WTC11 (cell line): Measurements from ENCODE around the gene LRMDA. TPM values are rescaled to one million over a fixed set of nuclear protein-coding genes. Genes with fewer than 3 reads are reported as not detected.

Source experiments
- ATAC-seq: fragments of 200-7000 bp; cut with Tn5 transposase; 2 replicates; pipeline ENCODE4 v1.10.0; 2021; ENCODE audit warnings: mild to moderate bottlenecking, moderate library complexity
- CTCF ChIA-PET: fragments of 300-600 bp; sonication (Branson Sonifier 250); formaldehyde crosslinking; loops from one replicate; lab custom pipeline; 2021; ENCODE audit warnings: antibody characterized with exemption; lab: Charles Lee
- POLR2A ChIA-PET: fragments of 350-600 bp; sonication (Branson Sonifier 250); formaldehyde crosslinking; loops from one replicate; lab custom pipeline; 2021; ENCODE audit warnings: antibody characterized with exemption; lab: Charles Lee
- DNase-seq: peaks from one replicate; pipeline ENCODE4 v3.0.0; 2021; ENCODE audit warnings: low spot score
- H3K27ac Mint-ChIP-seq: 2 replicates; pipeline ENCODE4 v1.8.0; 2021; ENCODE audit warnings: mixed read lengths
- H3K27me3 Mint-ChIP-seq: 2 replicates; pipeline ENCODE4 v1.8.0; 2021; ENCODE audit warnings: low read depth, mild to moderate bottlenecking, moderate library complexity, mixed read lengths
- H3K36me3 Mint-ChIP-seq: 2 replicates; pipeline ENCODE4 v1.8.0; 2021; ENCODE audit warnings: mixed read lengths
- H3K4me1 Mint-ChIP-seq: 2 replicates; pipeline ENCODE4 v1.8.0; 2022; ENCODE audit warnings: mixed read lengths
- H3K4me3 Mint-ChIP-seq: 2 replicates; pipeline ENCODE4 v1.8.0; 2021; ENCODE audit warnings: mild to moderate bottlenecking, moderate library complexity, mixed read lengths
- H3K9me3 Mint-ChIP-seq: 2 replicates; pipeline ENCODE4 v1.8.0; 2021; ENCODE audit warnings: mixed read lengths
- ATF1 ChIP-seq: sonication (generic); formaldehyde crosslinking; IDR thresholded peaks from 2 replicates; pipeline ENCODE4 v1.8.1; 2023; ENCODE audit warnings: mild to moderate bottlenecking, moderate library complexity, missing genetic modification reagents
- CREB1 ChIP-seq: sonication (generic); formaldehyde crosslinking; IDR thresholded peaks from 2 replicates; pipeline ENCODE4 v1.8.0; 2023; ENCODE audit warnings: mild to moderate bottlenecking, missing genetic modification reagents
- CREM ChIP-seq: sonication (generic); formaldehyde crosslinking; IDR thresholded peaks from 2 replicates; pipeline ENCODE4 v1.8.1; 2022; ENCODE audit warnings: mild to moderate bottlenecking, missing genetic modification reagents, moderate library complexity
- FOXK1 ChIP-seq: sonication (generic); formaldehyde crosslinking; IDR thresholded peaks from 2 replicates; pipeline ENCODE4 v1.8.0; 2022; ENCODE audit warnings: mild to moderate bottlenecking, moderate library complexity, missing genetic modification reagents
- GABPB1 ChIP-seq: sonication (generic); formaldehyde crosslinking; IDR thresholded peaks from 2 replicates; pipeline ENCODE4 v1.8.1; 2023; ENCODE audit warnings: mild to moderate bottlenecking, missing genetic modification reagents
- GTF2I ChIP-seq: fragments of 250-450 bp; sonication (Bioruptor Pico); conservative IDR thresholded peaks from 2 replicates; pipeline ENCODE4 v1.4.0; 2021; ENCODE audit warnings: mild to moderate bottlenecking
- KAT7 ChIP-seq: sonication (generic); formaldehyde crosslinking; IDR thresholded peaks from 2 replicates; pipeline ENCODE4 v1.8.1; 2023; ENCODE audit warnings: missing genetic modification reagents, mild to moderate bottlenecking, borderline replicate concordance
- OVOL2 ChIP-seq: fragments of 250-450 bp; sonication (Bioruptor Pico); IDR thresholded peaks from 2 replicates; pipeline ENCODE4 v1.9.0; 2021; ENCODE audit warnings: mild to moderate bottlenecking, borderline replicate concordance
- SMAD3 ChIP-seq: sonication (generic); formaldehyde crosslinking; IDR thresholded peaks from 2 replicates; pipeline ENCODE4 v1.8.0; 2022; ENCODE audit warnings: missing genetic modification reagents, mild to moderate bottlenecking, borderline replicate concordance
- SP1 ChIP-seq: sonication (generic); formaldehyde crosslinking; conservative IDR thresholded peaks from 2 replicates; pipeline ENCODE4 v1.8.1; 2022; ENCODE audit warnings: missing genetic modification reagents
- ZNF232 ChIP-seq: sonication (generic); formaldehyde crosslinking; IDR thresholded peaks from 2 replicates; pipeline ENCODE4 v1.8.0; 2022; ENCODE audit warnings: mild to moderate bottlenecking, missing genetic modification reagents
- ZNF423 ChIP-seq: fragments of 250-450 bp; sonication (Bioruptor Pico); IDR thresholded peaks from 2 replicates; pipeline ENCODE4 v2.1.2; 2022; ENCODE audit warnings: mild to moderate bottlenecking, moderate library complexity
- total RNA-seq: library from RNA; stranded (reverse); gene quantifications from 3 replicates; pipeline ENCODE4 v1.2.3, GENCODE V29; 2021
- TF ChIP-seq, protein P1 (sequence below): sonication (generic); formaldehyde crosslinking; IDR thresholded peaks from 2 replicates; pipeline ENCODE4 v1.8.0; 2022; ENCODE audit warnings: mild to moderate bottlenecking, missing genetic modification reagents
- TF ChIP-seq, protein P2 (sequence below): sonication (generic); formaldehyde crosslinking; conservative IDR thresholded peaks from 2 replicates; pipeline ENCODE4 v1.8.1; 2023; ENCODE audit warnings: mild to moderate bottlenecking, low read depth, missing genetic modification reagents, moderate library complexity
- TF ChIP-seq, protein P3 (sequence below): sonication (generic); formaldehyde crosslinking; IDR thresholded peaks from 2 replicates; pipeline ENCODE4 v1.8.0; 2022; ENCODE audit warnings: missing genetic modification reagents
- TF ChIP-seq, protein P4 (sequence below): fragments of 200-600 bp; IDR thresholded peaks from 2 replicates; pipeline ENCODE4 v1.8.0; 2022; ENCODE audit warnings: antibody characterized with exemption
- TF ChIP-seq, protein P5 (sequence below): sonication (generic); formaldehyde crosslinking; IDR thresholded peaks from 2 replicates; pipeline ENCODE4 v1.8.1; 2023; ENCODE audit warnings: mild to moderate bottlenecking, moderate library complexity, missing genetic modification reagents
- TF ChIP-seq, protein P6 (sequence below): fragments of 250-450 bp; sonication (Bioruptor Pico); IDR thresholded peaks from 2 replicates; pipeline ENCODE4 v1.9.0; 2021; ENCODE audit warnings: mild to moderate bottlenecking
- TF ChIP-seq, protein P7 (sequence below): sonication (generic); formaldehyde crosslinking; IDR thresholded peaks from 2 replicates; pipeline ENCODE4 v1.8.1; 2022; ENCODE audit warnings: mild to moderate bottlenecking, moderate library complexity, missing genetic modification reagents
- TF ChIP-seq, protein P8 (sequence below): sonication (generic); formaldehyde crosslinking; IDR thresholded peaks from 2 replicates; pipeline ENCODE4 v1.8.0; 2022; ENCODE audit warnings: mild to moderate bottlenecking, missing genetic modification reagents

The LRMDA gene
- total RNA-seq, 1 experiment from 2014 or later: 0.92 TPM

DNA sequence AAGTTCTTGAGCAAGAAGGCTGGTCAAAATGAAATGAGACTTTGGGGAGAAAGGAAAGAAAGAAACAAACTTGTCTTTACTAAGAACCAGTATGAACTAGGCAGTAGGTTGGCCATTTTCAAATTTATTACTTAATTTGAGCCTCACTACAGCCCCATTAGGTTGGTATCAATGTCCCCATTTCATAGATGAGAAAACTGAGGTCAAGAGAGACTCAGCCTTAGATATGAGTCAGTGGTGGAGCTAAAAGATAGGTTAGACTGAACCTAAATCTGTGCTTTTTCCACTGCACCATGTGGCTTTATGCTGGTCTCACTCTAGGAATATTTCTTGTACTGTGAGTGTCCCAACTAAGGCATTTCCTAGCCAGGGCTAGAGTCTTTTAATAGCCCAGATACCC is 38.7 kb upstream of the LRMDA start (continued):
- TF ChIP-seq ATF1 (CRISPR knock-in tag): no peak
- TF ChIP-seq, protein P1, sequence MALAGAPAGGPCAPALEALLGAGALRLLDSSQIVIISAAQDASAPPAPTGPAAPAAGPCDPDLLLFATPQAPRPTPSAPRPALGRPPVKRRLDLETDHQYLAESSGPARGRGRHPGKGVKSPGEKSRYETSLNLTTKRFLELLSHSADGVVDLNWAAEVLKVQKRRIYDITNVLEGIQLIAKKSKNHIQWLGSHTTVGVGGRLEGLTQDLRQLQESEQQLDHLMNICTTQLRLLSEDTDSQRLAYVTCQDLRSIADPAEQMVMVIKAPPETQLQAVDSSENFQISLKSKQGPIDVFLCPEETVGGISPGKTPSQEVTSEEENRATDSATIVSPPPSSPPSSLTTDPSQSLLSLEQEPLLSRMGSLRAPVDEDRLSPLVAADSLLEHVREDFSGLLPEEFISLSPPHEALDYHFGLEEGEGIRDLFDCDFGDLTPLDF (CRISPR knock-in tag): no peak
- TF ChIP-seq CREM (CRISPR knock-in tag): no peak
- TF ChIP-seq, protein P2, sequence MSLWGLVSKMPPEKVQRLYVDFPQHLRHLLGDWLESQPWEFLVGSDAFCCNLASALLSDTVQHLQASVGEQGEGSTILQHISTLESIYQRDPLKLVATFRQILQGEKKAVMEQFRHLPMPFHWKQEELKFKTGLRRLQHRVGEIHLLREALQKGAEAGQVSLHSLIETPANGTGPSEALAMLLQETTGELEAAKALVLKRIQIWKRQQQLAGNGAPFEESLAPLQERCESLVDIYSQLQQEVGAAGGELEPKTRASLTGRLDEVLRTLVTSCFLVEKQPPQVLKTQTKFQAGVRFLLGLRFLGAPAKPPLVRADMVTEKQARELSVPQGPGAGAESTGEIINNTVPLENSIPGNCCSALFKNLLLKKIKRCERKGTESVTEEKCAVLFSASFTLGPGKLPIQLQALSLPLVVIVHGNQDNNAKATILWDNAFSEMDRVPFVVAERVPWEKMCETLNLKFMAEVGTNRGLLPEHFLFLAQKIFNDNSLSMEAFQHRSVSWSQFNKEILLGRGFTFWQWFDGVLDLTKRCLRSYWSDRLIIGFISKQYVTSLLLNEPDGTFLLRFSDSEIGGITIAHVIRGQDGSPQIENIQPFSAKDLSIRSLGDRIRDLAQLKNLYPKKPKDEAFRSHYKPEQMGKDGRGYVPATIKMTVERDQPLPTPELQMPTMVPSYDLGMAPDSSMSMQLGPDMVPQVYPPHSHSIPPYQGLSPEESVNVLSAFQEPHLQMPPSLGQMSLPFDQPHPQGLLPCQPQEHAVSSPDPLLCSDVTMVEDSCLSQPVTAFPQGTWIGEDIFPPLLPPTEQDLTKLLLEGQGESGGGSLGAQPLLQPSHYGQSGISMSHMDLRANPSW (CRISPR knock-in tag): no peak
- TF ChIP-seq GTF2I (CRISPR knock-in tag): no peak
- TF ChIP-seq, protein P3, sequence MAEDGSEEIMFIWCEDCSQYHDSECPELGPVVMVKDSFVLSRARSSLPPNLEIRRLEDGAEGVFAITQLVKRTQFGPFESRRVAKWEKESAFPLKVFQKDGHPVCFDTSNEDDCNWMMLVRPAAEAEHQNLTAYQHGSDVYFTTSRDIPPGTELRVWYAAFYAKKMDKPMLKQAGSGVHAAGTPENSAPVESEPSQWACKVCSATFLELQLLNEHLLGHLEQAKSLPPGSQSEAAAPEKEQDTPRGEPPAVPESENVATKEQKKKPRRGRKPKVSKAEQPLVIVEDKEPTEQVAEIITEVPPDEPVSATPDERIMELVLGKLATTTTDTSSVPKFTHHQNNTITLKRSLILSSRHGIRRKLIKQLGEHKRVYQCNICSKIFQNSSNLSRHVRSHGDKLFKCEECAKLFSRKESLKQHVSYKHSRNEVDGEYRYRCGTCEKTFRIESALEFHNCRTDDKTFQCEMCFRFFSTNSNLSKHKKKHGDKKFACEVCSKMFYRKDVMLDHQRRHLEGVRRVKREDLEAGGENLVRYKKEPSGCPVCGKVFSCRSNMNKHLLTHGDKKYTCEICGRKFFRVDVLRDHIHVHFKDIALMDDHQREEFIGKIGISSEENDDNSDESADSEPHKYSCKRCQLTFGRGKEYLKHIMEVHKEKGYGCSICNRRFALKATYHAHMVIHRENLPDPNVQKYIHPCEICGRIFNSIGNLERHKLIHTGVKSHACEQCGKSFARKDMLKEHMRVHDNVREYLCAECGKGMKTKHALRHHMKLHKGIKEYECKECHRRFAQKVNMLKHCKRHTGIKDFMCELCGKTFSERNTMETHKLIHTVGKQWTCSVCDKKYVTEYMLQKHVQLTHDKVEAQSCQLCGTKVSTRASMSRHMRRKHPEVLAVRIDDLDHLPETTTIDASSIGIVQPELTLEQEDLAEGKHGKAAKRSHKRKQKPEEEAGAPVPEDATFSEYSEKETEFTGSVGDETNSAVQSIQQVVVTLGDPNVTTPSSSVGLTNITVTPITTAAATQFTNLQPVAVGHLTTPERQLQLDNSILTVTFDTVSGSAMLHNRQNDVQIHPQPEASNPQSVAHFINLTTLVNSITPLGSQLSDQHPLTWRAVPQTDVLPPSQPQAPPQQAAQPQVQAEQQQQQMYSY (CRISPR knock-in tag): no peak
- no peak for TF ChIP-seq ZNF232 (CRISPR knock-in tag)
- TF ChIP-seq, protein P4, sequence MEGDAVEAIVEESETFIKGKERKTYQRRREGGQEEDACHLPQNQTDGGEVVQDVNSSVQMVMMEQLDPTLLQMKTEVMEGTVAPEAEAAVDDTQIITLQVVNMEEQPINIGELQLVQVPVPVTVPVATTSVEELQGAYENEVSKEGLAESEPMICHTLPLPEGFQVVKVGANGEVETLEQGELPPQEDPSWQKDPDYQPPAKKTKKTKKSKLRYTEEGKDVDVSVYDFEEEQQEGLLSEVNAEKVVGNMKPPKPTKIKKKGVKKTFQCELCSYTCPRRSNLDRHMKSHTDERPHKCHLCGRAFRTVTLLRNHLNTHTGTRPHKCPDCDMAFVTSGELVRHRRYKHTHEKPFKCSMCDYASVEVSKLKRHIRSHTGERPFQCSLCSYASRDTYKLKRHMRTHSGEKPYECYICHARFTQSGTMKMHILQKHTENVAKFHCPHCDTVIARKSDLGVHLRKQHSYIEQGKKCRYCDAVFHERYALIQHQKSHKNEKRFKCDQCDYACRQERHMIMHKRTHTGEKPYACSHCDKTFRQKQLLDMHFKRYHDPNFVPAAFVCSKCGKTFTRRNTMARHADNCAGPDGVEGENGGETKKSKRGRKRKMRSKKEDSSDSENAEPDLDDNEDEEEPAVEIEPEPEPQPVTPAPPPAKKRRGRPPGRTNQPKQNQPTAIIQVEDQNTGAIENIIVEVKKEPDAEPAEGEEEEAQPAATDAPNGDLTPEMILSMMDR: no peak
- TF ChIP-seq, protein P5, sequence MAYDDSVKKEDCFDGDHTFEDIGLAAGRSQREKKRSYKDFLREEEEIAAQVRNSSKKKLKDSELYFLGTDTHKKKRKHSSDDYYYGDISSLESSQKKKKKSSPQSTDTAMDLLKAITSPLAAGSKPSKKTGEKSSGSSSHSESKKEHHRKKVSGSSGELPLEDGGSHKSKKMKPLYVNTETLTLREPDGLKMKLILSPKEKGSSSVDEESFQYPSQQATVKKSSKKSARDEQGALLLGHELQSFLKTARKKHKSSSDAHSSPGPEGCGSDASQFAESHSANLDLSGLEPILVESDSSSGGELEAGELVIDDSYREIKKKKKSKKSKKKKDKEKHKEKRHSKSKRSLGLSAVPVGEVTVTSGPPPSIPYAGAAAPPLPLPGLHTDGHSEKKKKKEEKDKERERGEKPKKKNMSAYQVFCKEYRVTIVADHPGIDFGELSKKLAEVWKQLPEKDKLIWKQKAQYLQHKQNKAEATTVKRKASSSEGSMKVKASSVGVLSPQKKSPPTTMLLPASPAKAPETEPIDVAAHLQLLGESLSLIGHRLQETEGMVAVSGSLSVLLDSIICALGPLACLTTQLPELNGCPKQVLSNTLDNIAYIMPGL (CRISPR knock-in tag): no peak
- TF ChIP-seq CREB1: no peak

DNA sequence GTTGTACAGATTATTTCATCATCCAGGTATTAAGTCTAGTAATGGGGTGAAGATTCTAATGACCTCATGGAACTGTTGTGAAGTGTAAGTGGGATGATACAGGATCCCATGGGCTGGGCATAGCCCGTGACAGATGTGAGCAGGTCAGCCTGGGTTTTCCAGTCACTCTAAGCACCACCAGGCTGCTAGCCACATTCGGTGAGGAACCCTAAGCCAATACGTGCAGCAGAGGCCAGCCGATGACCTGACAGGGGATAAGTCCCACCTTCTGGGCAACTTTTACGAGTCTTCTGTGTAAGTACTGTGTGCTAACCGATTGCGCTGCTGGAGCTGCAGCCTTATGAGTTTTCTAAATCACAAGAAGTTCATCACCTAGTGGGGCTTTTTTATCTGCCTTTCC is 37.2 kb upstream of the LRMDA start:
- no peaks in the 10 kb centered on the region for H3K9me3 Mint-ChIP-seq
- H3K4me3 Mint-ChIP-seq: peak overlapping the region; percentile 56; the same call in 1 of the 2 replicates
- peaks cover 91% of the 10 kb centered on the region for H3K27me3 Mint-ChIP-seq
- ChIA-PET CTCF (interaction anchor here (1.3 to 2.5 kb wide), 4 partner anchors 64 to 257 kb away, joined by 4 to 15 read pairs (median 6); partner anchors contain the start of gene COMTD1), POLR2A (no interaction called here)
- ATAC-seq (no peak), DNase-seq (no peak)
- H3K4me1 Mint-ChIP-seq: peaks cover 21% of the 10 kb centered on the region
- no peak overlapping the region for H3K27ac Mint-ChIP-seq
- no peaks in the 10 kb centered on the region for H3K36me3 Mint-ChIP-seq
- TF ChIP-seq, protein P6, sequence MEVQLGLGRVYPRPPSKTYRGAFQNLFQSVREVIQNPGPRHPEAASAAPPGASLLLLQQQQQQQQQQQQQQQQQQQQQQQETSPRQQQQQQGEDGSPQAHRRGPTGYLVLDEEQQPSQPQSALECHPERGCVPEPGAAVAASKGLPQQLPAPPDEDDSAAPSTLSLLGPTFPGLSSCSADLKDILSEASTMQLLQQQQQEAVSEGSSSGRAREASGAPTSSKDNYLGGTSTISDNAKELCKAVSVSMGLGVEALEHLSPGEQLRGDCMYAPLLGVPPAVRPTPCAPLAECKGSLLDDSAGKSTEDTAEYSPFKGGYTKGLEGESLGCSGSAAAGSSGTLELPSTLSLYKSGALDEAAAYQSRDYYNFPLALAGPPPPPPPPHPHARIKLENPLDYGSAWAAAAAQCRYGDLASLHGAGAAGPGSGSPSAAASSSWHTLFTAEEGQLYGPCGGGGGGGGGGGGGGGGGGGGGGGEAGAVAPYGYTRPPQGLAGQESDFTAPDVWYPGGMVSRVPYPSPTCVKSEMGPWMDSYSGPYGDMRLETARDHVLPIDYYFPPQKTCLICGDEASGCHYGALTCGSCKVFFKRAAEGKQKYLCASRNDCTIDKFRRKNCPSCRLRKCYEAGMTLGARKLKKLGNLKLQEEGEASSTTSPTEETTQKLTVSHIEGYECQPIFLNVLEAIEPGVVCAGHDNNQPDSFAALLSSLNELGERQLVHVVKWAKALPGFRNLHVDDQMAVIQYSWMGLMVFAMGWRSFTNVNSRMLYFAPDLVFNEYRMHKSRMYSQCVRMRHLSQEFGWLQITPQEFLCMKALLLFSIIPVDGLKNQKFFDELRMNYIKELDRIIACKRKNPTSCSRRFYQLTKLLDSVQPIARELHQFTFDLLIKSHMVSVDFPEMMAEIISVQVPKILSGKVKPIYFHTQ: no peak
- TF ChIP-seq ZNF423 (no peak), FOXK1 (CRISPR knock-in tag) (no peak), GABPB1 (no peak), OVOL2 (CRISPR knock-in tag) (no peak), KAT7 (CRISPR knock-in tag) (no peak), SP1 (CRISPR knock-in tag) (no peak), SMAD3 (CRISPR knock-in tag) (no peak)
- TF ChIP-seq, protein P7, sequence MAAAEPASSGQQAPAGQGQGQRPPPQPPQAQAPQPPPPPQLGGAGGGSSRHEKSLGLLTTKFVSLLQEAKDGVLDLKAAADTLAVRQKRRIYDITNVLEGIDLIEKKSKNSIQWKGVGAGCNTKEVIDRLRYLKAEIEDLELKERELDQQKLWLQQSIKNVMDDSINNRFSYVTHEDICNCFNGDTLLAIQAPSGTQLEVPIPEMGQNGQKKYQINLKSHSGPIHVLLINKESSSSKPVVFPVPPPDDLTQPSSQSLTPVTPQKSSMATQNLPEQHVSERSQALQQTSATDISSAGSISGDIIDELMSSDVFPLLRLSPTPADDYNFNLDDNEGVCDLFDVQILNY: no peak
- TF ChIP-seq, protein P8, sequence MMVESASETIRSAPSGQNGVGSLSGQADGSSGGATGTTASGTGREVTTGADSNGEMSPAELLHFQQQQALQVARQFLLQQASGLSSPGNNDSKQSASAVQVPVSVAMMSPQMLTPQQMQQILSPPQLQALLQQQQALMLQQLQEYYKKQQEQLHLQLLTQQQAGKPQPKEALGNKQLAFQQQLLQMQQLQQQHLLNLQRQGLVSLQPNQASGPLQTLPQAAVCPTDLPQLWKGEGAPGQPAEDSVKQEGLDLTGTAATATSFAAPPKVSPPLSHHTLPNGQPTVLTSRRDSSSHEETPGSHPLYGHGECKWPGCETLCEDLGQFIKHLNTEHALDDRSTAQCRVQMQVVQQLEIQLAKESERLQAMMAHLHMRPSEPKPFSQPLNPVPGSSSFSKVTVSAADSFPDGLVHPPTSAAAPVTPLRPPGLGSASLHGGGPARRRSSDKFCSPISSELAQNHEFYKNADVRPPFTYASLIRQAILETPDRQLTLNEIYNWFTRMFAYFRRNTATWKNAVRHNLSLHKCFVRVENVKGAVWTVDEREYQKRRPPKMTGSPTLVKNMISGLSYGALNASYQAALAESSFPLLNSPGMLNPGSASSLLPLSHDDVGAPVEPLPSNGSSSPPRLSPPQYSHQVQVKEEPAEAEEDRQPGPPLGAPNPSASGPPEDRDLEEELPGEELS: no peak
